Brain pericyte (primary cell): ENCODE results near the gene PRDM10.

Experiments used
- DNase-seq: peaks from one replicate; pipeline ENCODE4 v3.0.0-alpha.2; 2012; ENCODE audit warnings: low read depth, low spot score

Gene PRDM10

GRCh38 chr11:129947474-129947873 is 55.2 kb downstream of the PRDM10 start:
- no peak for DNase-seq

- DNase-seq = no peak
These were observed 55.7 kb downstream of the PRDM10 start for GRCh38 chr11:129946965-129947364.

GRCh38 chr11:129946256-129946655 is 56.4 kb downstream of the PRDM10 start:
- DNase-seq = no peak

GRCh38 chr11:129945373-129945772 is 57.3 kb downstream of the PRDM10 start:
- DNase-seq = no peak

- DNase-seq = no peak
These were observed 57.9 kb downstream of the PRDM10 start for GRCh38 chr11:129944696-129945095.

GRCh38 chr11:129943036-129943435 is 59.6 kb downstream of the PRDM10 start:
- no peak for DNase-seq

- no peak for DNase-seq
These were observed 63.1 kb downstream of the PRDM10 start for GRCh38 chr11:129939510-129939909.

GRCh38 chr11:129938764-129939163 is 63.9 kb downstream of the PRDM10 start:
- no peak for DNase-seq

GRCh38 chr11:129937592-129938238 is 64.9 kb downstream of the PRDM10 start:
- DNase-seq = no peak

GRCh38 chr11:129935723-129936122 is 66.9 kb downstream of the PRDM10 start:
- no peak for DNase-seq

GRCh38 chr11:129933891-129934290 is 68.7 kb downstream of the PRDM10 start:
- no peak for DNase-seq

GRCh38 chr11:129933262-129933661 is 69.4 kb downstream of the PRDM10 start:
- no peak for DNase-seq

GRCh38 chr11:129932381-129933067 is 70.1 kb downstream of the PRDM10 start:
- no peak for DNase-seq

GRCh38 chr11:129930743-129931142 is 71.9 kb downstream of the PRDM10 start:
- DNase-seq = no peak

- DNase-seq = no peak
These were observed 72.3 kb downstream of the PRDM10 start for GRCh38 chr11:129930296-129930695.

GRCh38 chr11:129929721-129930120 is 72.9 kb downstream of the PRDM10 start:
- DNase-seq = no peak

- DNase-seq = no peak
These were observed 73.5 kb downstream of the PRDM10 start for GRCh38 chr11:129928923-129929692.

GRCh38 chr11:129922674-129923073 is 80.0 kb downstream of the PRDM10 start:
- no peak for DNase-seq

GRCh38 chr11:129918361-129918760 is 84.3 kb downstream of the PRDM10 start:
- DNase-seq = no peak

GRCh38 chr11:129917231-129917630 is 85.4 kb downstream of the PRDM10 start:
- DNase-seq = no peak

- DNase-seq = no peak
These were observed 91.3 kb downstream of the PRDM10 start for GRCh38 chr11:129911298-129911697.

- DNase-seq = no peak
These were observed 92.3 kb downstream of the PRDM10 start for GRCh38 chr11:129910360-129910759.

- no peak for DNase-seq
These were observed 97.2 kb downstream of the PRDM10 start for GRCh38 chr11:129905402-129905801.
